GM18870 (cell line): ENCODE results near the gene COLEC12.
"Not testable (repeated sequence)": the region's sequence is repeated elsewhere in the genome, so short reads cannot be mapped to it uniquely, and the experiment has no call there.

Experiments used
- ATAC-seq: cut with Tn5 transposase; IDR thresholded peaks from one replicate; pipeline ENCODE4 v1.9.1; 2021; ENCODE audit warnings: moderate library complexity; ENCODE audit not compliant: unreplicated experiment

COLEC12 gene

DNA sequence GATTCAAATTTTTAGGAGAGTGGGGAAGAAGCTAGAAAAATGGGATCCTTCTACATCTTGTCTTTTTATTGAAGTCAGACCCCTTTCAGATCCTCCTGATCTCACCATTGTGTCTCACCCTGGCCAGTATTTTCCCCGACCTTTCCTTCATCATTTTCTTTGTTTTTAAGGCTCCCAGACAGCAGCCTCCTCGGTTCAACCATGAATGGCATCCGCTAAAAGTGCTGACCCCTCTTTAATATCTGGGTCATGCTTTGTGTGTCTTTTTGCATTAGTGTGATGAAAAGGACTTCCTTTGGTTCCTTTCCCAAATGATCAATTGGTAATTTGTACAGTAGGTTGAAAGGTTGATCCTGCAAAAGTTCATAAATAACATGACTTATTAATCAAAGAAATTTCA lies 205.9 kb downstream of the COLEC12 start:
- no peak for ATAC-seq

DNA sequence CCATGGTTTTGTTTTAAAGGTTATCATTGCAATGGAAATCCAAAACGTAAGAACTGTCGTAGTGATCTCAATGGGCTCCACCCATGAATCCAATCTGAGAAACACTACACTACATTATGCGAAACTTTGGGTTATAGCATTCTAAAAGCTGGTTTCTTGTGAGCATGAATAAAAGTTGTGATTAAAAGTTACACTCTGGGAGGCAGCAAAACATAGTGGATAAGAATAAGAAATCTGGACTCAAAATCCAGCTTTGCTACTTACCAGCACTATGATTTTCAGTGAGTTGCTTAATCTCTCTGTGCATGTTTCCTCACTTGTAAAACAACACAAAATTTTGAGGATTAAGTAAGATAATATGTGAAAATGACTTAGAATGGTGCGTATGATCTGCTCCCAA lies 207.0 kb downstream of the COLEC12 start:
- ATAC-seq = no peak

- ATAC-seq = no peak
Measured at GRCh38 chr18:292271-292670, 208.2 kb downstream of the COLEC12 start.

DNA sequence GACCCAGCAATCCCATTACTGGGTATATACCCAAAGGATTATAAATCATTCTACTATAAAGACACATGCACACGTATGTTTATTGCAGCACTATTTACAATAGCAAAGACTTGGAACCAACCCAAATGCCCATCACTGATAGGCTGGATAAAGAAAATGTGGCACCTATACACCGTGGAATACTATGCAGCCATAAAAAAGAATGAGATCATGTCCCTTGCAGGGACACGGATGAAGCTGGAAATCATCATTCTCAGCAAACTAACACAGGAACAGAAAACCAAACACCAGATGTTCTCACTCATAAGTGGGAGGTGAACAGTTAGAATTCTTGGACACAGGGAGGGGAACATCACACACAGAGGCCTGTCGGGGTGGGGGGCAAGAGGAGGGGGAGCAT lies 210.5 kb downstream of the COLEC12 start:
- ATAC-seq = not testable (repeated sequence)

DNA sequence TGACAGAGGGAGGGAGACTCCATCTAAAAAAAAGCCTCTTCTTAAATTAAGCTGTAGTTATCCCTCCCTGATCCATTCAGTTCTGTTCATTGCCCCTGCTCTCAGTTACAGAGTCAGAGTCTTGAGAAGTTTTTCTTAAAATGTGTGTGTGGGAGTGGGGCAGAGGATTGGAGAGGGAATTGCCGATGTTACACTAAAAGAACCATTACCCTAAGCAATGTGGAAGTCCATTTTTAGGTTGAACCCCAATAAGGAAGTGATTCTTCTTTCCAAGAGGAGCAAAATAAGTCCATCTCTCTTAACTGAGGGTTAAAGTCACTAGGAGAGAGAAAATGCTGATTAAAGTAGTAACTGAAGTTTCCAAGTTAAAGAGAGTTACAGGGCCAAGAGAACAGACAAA lies 211.5 kb downstream of the COLEC12 start:
- no peak for ATAC-seq

DNA sequence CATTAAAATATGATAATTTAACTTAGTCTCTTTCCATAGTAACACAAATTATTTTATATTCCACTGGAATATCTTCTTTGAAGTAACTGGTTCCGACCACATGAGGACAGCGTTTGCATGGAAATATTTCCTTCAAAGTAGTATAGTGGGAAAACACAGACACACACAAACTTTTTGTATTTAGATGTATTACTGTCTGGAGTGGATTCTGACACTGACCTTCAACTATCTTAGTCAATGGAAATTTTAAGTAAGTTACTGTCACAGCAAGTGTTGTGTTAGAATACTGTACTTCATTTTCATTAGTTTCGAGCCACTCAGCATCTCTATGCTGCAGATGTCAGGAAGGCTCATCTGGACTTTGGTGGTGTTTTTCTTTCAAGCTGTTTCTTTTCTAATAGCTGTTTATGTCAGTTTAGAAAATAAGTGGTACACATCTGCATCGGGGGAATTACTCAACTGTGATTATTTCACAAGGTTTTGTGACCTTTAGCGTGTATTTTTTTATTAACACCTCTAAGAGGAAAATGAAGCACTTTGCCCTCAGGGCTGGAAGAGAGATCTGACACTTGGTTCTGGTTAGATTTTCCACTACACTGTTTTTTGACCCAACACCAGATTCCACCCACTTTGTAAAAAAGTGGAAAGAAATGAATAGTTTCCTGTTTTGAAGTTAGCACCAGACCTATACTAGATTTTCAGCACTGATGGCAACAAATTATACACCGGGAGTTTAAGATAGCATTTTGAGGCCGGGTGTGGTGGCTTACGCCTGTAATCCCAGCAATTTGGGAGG lies 213.8 kb downstream of the COLEC12 start:
- no peak for ATAC-seq

DNA sequence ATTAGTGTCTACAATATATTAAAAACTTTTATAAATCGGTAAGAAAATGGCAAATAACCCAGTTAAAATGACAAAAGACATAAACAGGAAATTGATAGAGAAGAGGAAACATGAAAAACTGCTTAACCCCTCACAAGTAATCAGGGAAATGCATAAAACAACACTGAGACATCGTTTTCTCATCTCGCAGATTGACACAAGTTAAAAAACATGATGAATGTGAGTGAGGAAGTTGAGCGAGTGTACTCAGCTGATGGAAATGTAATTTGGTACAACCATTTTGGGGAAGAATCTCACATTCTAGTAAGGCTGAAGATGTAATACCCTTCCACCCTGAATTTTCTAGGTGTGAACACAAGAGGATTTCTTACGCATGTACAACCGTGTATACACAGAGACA lies 214.7 kb downstream of the COLEC12 start:
- no peak for ATAC-seq

GRCh38 chr18:275486-275885 lies 225.0 kb downstream of the COLEC12 start:
- ATAC-seq = no peak

DNA sequence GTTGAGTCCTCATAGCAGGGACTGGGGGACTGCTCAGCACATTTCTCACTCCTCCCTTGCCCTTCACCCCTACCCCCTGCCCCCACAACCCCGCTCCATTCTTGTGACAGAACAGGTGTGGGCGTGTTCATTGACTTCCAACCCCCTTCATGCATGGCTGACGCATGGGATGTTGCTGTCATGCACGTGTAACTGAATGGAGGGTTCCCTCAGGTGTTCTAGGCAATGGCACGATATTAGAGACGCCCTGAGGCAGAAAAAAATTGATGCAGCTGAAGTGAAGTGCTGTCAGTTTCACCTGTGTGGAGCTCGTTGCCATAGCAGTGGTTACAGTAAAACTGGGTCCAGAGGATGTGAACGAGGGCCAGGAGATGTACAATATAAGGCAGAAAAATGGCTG lies 226.2 kb downstream of the COLEC12 start:
- ATAC-seq = no peak

DNA sequence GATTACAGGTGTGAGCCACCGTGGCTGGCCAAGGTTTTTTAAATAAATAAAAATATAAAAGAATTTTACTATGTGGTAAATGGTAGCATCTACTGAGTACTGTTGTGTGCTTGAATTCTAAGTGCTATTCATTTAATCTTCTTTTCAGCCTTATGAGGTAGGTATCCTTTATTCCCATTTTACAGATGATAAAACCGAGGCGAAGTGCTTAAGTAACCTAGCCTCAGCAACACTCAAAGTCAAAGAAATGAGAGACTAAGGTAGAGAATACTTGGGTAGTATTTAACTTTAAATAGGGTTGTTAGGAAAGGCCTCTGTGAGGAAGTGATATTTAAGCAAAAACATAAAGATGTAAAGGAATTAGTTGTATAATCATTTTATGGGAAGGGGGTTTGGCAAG lies 227.0 kb downstream of the COLEC12 start:
- ATAC-seq = no peak

GRCh38 chr18:272650-273049 lies 227.9 kb downstream of the COLEC12 start:
- ATAC-seq = no peak

- ATAC-seq = no peak
Measured at GRCh38 chr18:269480-270095, 230.9 kb downstream of the COLEC12 start.

DNA sequence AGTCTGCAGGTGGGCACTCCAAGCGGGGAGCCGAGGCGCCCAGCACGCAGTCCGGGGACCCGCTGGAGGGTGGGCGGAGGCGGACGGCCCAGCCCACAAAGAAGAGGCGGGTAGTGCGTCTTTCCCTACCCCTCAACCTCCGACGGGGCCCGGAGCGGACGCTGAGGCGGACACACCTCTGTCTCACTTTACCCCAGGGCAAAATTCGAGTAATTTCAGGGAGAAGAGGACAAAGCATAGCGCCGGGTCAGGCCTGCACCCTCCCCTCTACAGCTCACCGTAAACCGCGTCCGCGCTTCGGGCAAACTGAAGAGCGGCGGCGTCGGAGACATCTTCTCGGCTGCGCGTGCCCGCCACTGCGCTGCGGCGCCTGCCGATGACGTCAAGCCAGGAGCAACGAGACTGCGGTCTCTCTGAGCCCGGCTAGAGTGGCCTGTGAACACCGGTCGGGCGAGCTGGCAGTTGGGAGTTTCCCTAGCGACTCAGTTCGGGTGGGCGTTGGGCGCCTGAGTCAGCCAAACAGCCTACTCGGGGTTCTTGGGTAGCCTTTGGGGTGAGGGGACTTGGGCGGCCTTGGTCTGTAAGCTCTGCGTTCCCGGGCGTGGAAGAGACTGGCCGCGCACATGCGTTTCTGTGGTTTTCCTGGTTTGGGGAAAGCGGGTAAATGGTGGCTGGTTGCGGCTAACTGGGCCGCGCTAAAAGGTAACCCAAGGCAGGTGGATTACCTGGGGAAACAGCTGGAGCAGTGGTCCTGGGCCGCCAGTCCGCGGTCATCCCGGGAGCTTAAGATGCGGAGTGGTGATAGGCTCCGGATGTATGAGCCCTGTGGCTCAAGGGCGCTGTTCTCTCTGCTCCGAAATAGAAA lies 232.6 kb downstream of the COLEC12 start, which contains the start of gene THOC1:
TSS of gene THOC1 (minus strand) at position 360 of the 865 bp plus-strand sequence. CDS start at position 332, 28 bp downstream.
- peak; percentile 89 for ATAC-seq

GRCh38 chr18:267380-267687 lies 233.2 kb downstream of the COLEC12 start:
- peak; percentile 16 for ATAC-seq
